AG04449 (cell line): ENCODE data around the gene ST3GAL4.

Experiments
- CTCF ChIA-PET: fragments of 350-600 bp; formaldehyde crosslinking; extraction: SDS; loops from one replicate; lab custom pipeline; 2021; ENCODE audit warnings: antibody characterized with exemption; lab: Yijun Ruan, JAX
- POLR2A ChIA-PET: fragments of 400-600, 350-600 bp; formaldehyde crosslinking; extraction: SDS; loops from one replicate; lab custom pipeline; 2020; ENCODE audit warnings: antibody characterized with exemption, inconsistent platforms; lab: Yijun Ruan, JAX
- DNase-seq: peaks from one replicate; pipeline ENCODE4 v3.0.0-alpha.2; 2010; ENCODE audit warnings: low read depth, low spot score
- H3K4me3 ChIP-seq: 2 replicates; pipeline ENCODE4 v1.5.1; 2011; ENCODE audit warnings: low read depth, mild to moderate bottlenecking, control low read depth, low read length
- CTCF ChIP-seq: IDR thresholded peaks from one replicate; pipeline ENCODE4 v1.5.1; 2011; ENCODE audit warnings: mild to moderate bottlenecking, moderate library complexity, low read length, control low read depth, inconsistent platforms; ENCODE audit not compliant: insufficient read depth; ENCODE audit errors: missing control alignments

ST3GAL4 gene

GRCh38 chr11:126407682-126408288 lies 52.3 kb downstream of the ST3GAL4 start:
- ChIA-PET POLR2A (no interaction called here), CTCF (interaction anchor here (1.6 kb wide), 1 partner anchor 98 kb away, joined by 6 read pairs; no protein-coding TSS in a partner anchor)
- TF ChIP-seq CTCF = no peak
- no peak overlapping the region for H3K4me3 ChIP-seq
- DNase-seq = no peak

- ChIA-PET CTCF (interaction anchor here (1.0 kb wide), 1 partner anchor 98 kb away, joined by 3 read pairs; no protein-coding TSS in a partner anchor), POLR2A (no interaction called here)
Observed at GRCh38 chr11:126408496-126408895, 53.0 kb downstream of the ST3GAL4 start.

GRCh38 chr11:126408901-126409619 lies 53.6 kb downstream of the ST3GAL4 start:
- no peak for TF ChIP-seq CTCF
- POLR2A ChIA-PET = no interaction called here
- DNase-seq = no peak
- H3K4me3 ChIP-seq = no peak overlapping the region
- CTCF ChIA-PET = interaction anchor here (1.0 kb wide), 1 partner anchor 98 kb away, joined by 3 read pairs; no protein-coding TSS in a partner anchor

More at GRCh38 chr11:126408496-126408895, 53.0 kb downstream of the ST3GAL4 start:
- no peak overlapping the region for H3K4me3 ChIP-seq
- no peak for TF ChIP-seq CTCF
- no peak for DNase-seq

GRCh38 chr11:126409620-126409985 lies 54.1 kb downstream of the ST3GAL4 start:
- CTCF ChIA-PET = interaction anchor here (1.0 to 4.0 kb wide), 3 partner anchors 10 to 99 kb away, joined by 3 to 17 read pairs (median 8); no protein-coding TSS in a partner anchor
- TF ChIP-seq CTCF = no peak
- POLR2A ChIA-PET = no interaction called here
- DNase-seq = no peak
- H3K4me3 ChIP-seq = no peak overlapping the region

GRCh38 chr11:126410649-126411048 lies 55.2 kb downstream of the ST3GAL4 start:
- no peak for DNase-seq
- ChIA-PET POLR2A (no interaction called here), CTCF (interaction anchor here (1.5 to 4.0 kb wide), 5 partner anchors 9 to 100 kb away, joined by 4 to 17 read pairs (median 5); no protein-coding TSS in a partner anchor)
- no peak for TF ChIP-seq CTCF
- no peak overlapping the region for H3K4me3 ChIP-seq

- POLR2A ChIA-PET = no interaction called here
- DNase-seq = no peak
- no peak overlapping the region for H3K4me3 ChIP-seq
- CTCF ChIA-PET = interaction anchor here (0.7 to 4.0 kb wide), 11 partner anchors 9 to 104 kb away, joined by 3 to 17 read pairs (median 3); no protein-coding TSS in a partner anchor
- TF ChIP-seq CTCF = no peak
Observed at GRCh38 chr11:126411971-126412381, 56.5 kb downstream of the ST3GAL4 start.
